K562 (cell line): Measurements from ENCODE around the gene TTLL3. TPM values are rescaled to one million over a fixed set of nuclear protein-coding genes. Genes with fewer than 3 reads are reported as not detected.

Experiments used
- ATF3 ChIP-seq, 2 experiments: fragments of 450-650 bp in 1 of 2; sonication (generic) in 1 of 2; formaldehyde crosslinking in 1 of 2; IDR thresholded peaks in 1 of 2; conservative IDR thresholded peaks in 1 of 2; 2 replicates each; pipeline versions ENCODE4 v1.6.1 to v1.8.1; 2016 to 2023; ENCODE audit warnings: mild to moderate bottlenecking in 2 of 2, moderate library complexity in 2 of 2, inconsistent platforms in 1 of 2, missing genetic modification reagents in 1 of 2
- JUN ChIP-seq, 2 experiments: sonication (generic) in 1 of 2; formaldehyde crosslinking in 1 of 2; IDR thresholded peaks; 2 replicates each; pipeline versions ENCODE4 v1.6.1 to v1.8.0; 2012 to 2022; ENCODE audit warnings: borderline replicate concordance in 2 of 2, mild to moderate bottlenecking in 2 of 2, improper control_type of control experiment in 1 of 2, low read depth in 1 of 2, low read length in 1 of 2, missing genetic modification reagents in 1 of 2
- SMARCB1 ChIP-seq: IDR thresholded peaks from 2 replicates; pipeline ENCODE4 v1.6.1; 2011; ENCODE audit warnings: improper control_type of control experiment, low read depth; ENCODE audit not compliant: insufficient read length
- SOX6 ChIP-seq: fragments of 450-650 bp; IDR thresholded peaks from 2 replicates; pipeline ENCODE4 v1.6.1; 2014; ENCODE audit warnings: mild to moderate bottlenecking
- TRIM24 ChIP-seq, 2 experiments: fragments of 450-650 bp; IDR thresholded peaks; 2 replicates each; pipeline ENCODE4 v1.6.1; 2016
- ZNF175 ChIP-seq: fragments of 200-800 bp; sonication (Bioruptor generic); IDR thresholded peaks from 2 replicates; pipeline ENCODE4 v1.6.1; 2016; ENCODE audit warnings: low read depth, mild to moderate bottlenecking, missing genetic modification characterization, missing compliant biosample characterization
- ZNF57 ChIP-seq: fragments of 450-650 bp; formaldehyde crosslinking; IDR thresholded peaks from 2 replicates; pipeline ENCODE4 v1.4.0; 2020; ENCODE audit warnings: mild to moderate bottlenecking, moderate library complexity
- polyA plus RNA-seq, 8 experiments: library from polyadenylated mRNA; depleted of rRNA in 4 of 8; stranded (reverse) in 5 of 8; unstranded in 3 of 8; fragments of >200 nt; fragmentation: Nextera tagmentation in 2 of 8; fragmentation: Illumina TruSeq in 1 of 8; extraction: Ambion mirVana in 2 of 8; extraction: Trizol in 1 of 8; gene quantifications; 2 replicates each; pipeline versions ENCODE4 v1.2.1 to v1.2.3, GENCODE V29; 2011 to 2014; ENCODE audit warnings: inconsistent platforms in 1 of 8, missing spikeins in 1 of 8
- total RNA-seq, 7 experiments: library from RNA; depleted of rRNA in 6 of 7; stranded (reverse); fragments of >200 nt in 6 of 7; fragmentation: Illumina TruSeq in 2 of 7; extraction: Trizol in 2 of 7; gene quantifications; 2 replicates each; pipeline versions ENCODE4 v1.2.1 to v1.2.3, GENCODE V29; 2011 to 2021; ENCODE audit warnings: low replicate concordance in 1 of 7
- TF ChIP-seq, protein P1 (sequence below): fragments of 450-650 bp; formaldehyde crosslinking; IDR thresholded peaks from 2 replicates; pipeline ENCODE4 v1.4.0; 2020; ENCODE audit warnings: mild to moderate bottlenecking, mixed read lengths

TTLL3 gene
- total and polyA plus RNA-seq, 9 of the 15 experiments (the other 6 are each of a cell fraction or from before 2014, with no cell fraction given): 8.9 to 106 (median 33.2) TPM

GRCh38 chr3:9778143-9779074, 31.7 kb upstream of the TTLL3 start (continued):
- TF ChIP-seq JUN (IDR thresholded peaks at IDR 0.05; ENCODE audit: borderline replicate concordance, low read depth, low read length) (peak; percentile 63; the same call in 1 of the 2 replicates), JUN (CRISPR knock-in tag; IDR thresholded peaks at IDR 0.05; ENCODE audit: borderline replicate concordance) (no peak), ZNF175 (peak; percentile 63; the same call in 1 of the 2 replicates), SMARCB1 (no peak), ZNF57 (no peak), SOX6 (0 out of 2 replicates have a peak, but pooled peaks have one; percentile 11), TRIM24 (IDR thresholded peaks at IDR 0.05) (peak in 1 of 2 experiments; percentile 13; a peak in 1 of 4 replicates), ATF3 (IDR thresholded peaks at IDR 0.05) (peak; percentile 88), ATF3 (CRISPR knock-in tag; conservative IDR thresholded peaks at IDR 0.05) (no peak)
- TF ChIP-seq, protein P1, sequence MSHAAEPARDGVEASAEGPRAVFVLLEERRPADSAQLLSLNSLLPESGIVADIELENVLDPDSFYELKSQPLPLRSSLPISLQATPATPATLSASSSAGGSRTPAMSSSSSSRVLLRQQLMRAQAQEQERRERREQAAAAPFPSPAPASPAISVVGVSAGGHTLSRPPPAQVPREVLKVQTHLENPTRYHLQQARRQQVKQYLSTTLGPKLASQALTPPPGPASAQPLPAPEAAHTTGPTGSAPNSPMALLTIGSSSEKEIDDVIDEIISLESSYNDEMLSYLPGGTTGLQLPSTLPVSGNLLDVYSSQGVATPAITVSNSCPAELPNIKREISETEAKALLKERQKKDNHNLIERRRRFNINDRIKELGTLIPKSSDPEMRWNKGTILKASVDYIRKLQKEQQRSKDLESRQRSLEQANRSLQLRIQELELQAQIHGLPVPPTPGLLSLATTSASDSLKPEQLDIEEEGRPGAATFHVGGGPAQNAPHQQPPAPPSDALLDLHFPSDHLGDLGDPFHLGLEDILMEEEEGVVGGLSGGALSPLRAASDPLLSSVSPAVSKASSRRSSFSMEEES: no peak
